COLO668 (cell line): ENCODE measurements around the gene CDK9.

ENCODE experiments used
- DNase-seq: peaks from one replicate; lab custom pipeline; 2025; ENCODE audit not compliant: unreplicated experiment; lab: John Stamatoyannopoulos, UW

CDK9 gene

GRCh38 chr9:127801955-127802575 lies 16.2 kb downstream of the CDK9 start:
- DNase-seq = no peak

GRCh38 chr9:127802576-127803443 lies 17.0 kb downstream of the CDK9 start, which contains the start of gene FPGS:
TSS of gene FPGS (plus strand) at chr9:127802882. CDS start at chr9:127802925, 43 bp downstream.
- peak; percentile 95 for DNase-seq

- peak; percentile 32 for DNase-seq
These were observed 17.9 kb downstream of the CDK9 start for GRCh38 chr9:127803507-127804352.

- DNase-seq = peak; percentile 65
These were observed 19.8 kb downstream of the CDK9 start for GRCh38 chr9:127805620-127806019.

GRCh38 chr9:127806871-127807270 lies 21.0 kb downstream of the CDK9 start:
- DNase-seq = no peak

GRCh38 chr9:127808347-127809001 lies 22.6 kb downstream of the CDK9 start:
- DNase-seq = no peak

- no peak for DNase-seq
These were observed 23.2 kb downstream of the CDK9 start for GRCh38 chr9:127809002-127809539.

GRCh38 chr9:127809540-127810377 lies 23.9 kb downstream of the CDK9 start:
- DNase-seq = no peak

GRCh38 chr9:127810378-127811187 lies 24.7 kb downstream of the CDK9 start:
- DNase-seq = no peak

- no peak for DNase-seq
These were observed 26.2 kb downstream of the CDK9 start for GRCh38 chr9:127812011-127812410.

- DNase-seq = no peak
These were observed 27.3 kb downstream of the CDK9 start for GRCh38 chr9:127812936-127813675.

GRCh38 chr9:127813686-127814226 lies 27.9 kb downstream of the CDK9 start:
- no peak for DNase-seq

GRCh38 chr9:127814619-127815511 lies 29.0 kb downstream of the CDK9 start:
- DNase-seq = no peak

GRCh38 chr9:127815512-127816361 lies 29.9 kb downstream of the CDK9 start:
- DNase-seq = no peak

GRCh38 chr9:127816362-127816725 lies 30.5 kb downstream of the CDK9 start:
- no peak for DNase-seq

GRCh38 chr9:127816728-127817127 lies 30.9 kb downstream of the CDK9 start:
- DNase-seq = no peak
